NCI-H2196 (cell line): ENCODE results near the gene IFT25.
A peak's percentile ranks its signal among the peaks of the same experiment; 100 is the strongest.

ENCODE experiments used
- DNase-seq: peaks from one replicate; lab custom pipeline; 2025; ENCODE audit not compliant: unreplicated experiment; lab: John Stamatoyannopoulos, UW

Gene IFT25

DNA sequence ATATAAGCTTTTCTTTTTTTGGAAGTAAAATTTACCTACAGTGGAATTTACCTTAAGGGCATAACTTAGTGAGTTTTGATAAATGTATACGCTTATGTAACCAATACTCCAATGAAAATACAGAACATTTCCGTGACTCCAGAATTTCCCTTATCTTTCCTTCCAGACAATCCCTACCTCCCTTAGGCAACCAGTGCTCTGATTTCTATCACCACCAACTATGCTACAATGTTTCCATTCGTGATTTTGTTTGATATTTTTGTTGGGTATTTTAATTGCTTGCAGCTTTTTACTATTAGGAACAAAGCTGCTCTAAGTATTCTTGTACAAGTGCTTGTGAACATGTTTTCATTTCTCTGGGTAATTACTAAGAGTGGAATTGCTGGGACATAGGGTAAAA, 14.6 kb downstream of the IFT25 start:
- DNase-seq, result no peak

- no peak for DNase-seq
These were observed 16.1 kb downstream of the IFT25 start for GRCh38 chr1:53929246-53929960.

GRCh38 chr1:53927376-53927881, 18.1 kb downstream of the IFT25 start:
- no peak for DNase-seq

- no peak for DNase-seq
These were observed 25.8 kb downstream of the IFT25 start for GRCh38 chr1:53919675-53920066.

- no peak for DNase-seq
These were observed 27.2 kb downstream of the IFT25 start for GRCh38 chr1:53918343-53918742.

GRCh38 chr1:53913352-53914033, 32.0 kb downstream of the IFT25 start:
- DNase-seq, result no peak

DNA sequence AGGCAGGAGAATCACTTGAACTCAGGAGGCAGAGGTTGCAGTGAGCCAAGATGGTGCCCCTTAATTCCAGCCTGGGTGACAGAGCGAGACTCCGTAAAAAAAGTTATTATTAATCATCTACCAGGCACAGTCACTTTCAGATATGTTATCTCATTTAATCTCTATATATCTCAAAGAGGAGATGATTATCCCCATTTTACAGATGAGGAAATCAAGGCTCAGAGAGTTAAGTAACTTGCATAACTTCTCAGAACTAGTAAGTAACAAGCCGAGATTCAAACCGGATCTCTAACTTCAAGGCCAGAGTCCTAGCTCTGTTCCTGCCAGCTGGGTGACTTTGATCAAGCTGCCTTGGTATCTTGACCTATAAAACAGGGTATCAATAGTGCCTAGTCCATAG, 34.1 kb downstream of the IFT25 start:
- DNase-seq, result no peak

- DNase-seq, result no peak
These were observed 35.6 kb downstream of the IFT25 start for GRCh38 chr1:53909946-53910345.

- no peak for DNase-seq
These were observed 39.4 kb downstream of the IFT25 start for GRCh38 chr1:53906121-53906520.

DNA sequence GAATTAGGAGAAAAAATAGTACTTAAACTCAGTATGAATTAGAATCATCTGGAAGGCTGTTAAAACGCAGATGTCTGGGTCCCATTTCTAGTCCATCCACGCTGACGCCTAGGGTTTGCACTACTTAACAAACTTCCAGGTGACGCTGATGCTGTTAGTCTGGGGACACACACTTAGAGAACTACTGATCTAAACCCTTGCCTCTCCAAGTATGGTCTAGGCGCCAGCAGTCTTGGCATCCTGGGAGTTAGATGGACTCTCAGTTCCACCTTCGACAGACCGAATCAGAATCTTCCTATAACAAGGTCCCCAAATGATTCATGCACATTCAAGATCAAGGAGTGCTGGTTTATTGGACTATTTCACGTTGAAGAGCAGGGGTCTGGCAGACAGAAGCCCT, 40.0 kb downstream of the IFT25 start:
- no peak for DNase-seq

GRCh38 chr1:53902235-53903138, 43.0 kb downstream of the IFT25 start:
- DNase-seq, result no peak

GRCh38 chr1:53899708-53900107, 45.8 kb downstream of the IFT25 start:
- DNase-seq, result no peak

GRCh38 chr1:53899206-53899628, 46.3 kb downstream of the IFT25 start:
- DNase-seq, result peak; percentile 15

DNA sequence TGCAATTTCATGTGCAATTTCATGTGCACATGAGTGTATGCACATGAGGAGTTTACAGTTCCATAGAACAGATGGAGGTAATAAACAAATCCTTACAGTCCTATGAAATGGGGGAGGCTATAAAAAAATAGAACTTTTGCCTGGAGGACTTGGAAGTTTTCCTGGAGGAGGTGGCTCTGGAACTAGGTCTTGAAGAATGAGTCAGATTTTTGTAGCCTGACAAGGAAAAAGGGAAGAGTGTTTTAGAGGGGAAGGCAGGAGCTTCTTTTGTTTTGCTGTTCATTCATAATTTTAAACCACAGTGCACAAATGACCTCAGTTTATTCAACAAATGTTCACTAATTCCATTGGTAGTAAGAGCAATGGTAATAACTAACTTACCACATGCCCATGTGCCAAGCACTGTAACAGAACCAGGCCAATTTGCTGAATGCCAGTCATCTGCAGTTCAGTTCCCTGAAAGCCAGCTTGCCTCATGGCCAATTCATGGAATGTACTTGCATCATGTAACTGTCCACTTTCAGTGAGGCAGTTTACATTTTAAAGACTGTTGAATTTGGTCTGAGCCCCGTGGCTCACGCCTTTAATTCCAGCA, 48.8 kb downstream of the IFT25 start:
- no peak for DNase-seq

- DNase-seq, result no peak
These were observed 50.1 kb downstream of the IFT25 start for GRCh38 chr1:53895421-53895820.

GRCh38 chr1:53894644-53895043, 50.9 kb downstream of the IFT25 start:
- DNase-seq, result no peak

GRCh38 chr1:53893999-53894636, 51.4 kb downstream of the IFT25 start, which contains the start of gene DIO1:
TSS of gene DIO1 (plus strand) at chr1:53894187. CDS start at chr1:53894211, 24 bp downstream.
- peak; percentile 27 for DNase-seq

GRCh38 chr1:53892911-53893310, 52.6 kb downstream of the IFT25 start:
- DNase-seq, result no peak

- no peak for DNase-seq
These were observed 53.8 kb downstream of the IFT25 start for GRCh38 chr1:53891678-53892077.

DNA sequence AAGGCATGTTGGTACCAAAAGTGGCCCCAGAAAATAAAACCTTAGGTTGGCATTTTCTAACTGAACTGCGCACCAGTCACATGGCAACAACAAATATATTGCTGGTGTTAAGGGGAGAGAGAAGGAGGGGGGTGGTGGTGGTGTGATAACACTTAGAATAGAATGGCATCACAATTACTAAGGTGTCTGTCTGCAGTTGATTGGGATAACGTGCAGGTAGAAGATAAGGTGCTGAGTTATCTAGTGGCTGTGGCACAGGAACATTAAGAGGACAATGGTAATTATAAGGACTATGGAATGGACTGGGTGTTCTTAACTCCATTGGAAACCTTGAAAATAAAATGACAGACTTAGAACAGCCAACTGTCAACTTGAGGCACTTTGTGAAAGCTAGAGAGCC, 54.5 kb downstream of the IFT25 start:
- DNase-seq, result no peak
